Endothelial cell of umbilical vein (primary cell): ENCODE results near the gene KCNJ5.

Experiments
- CTCF ChIP-seq, 2 donors: IDR thresholded peaks; 1 replicate in 1 of 2; 2 replicates in 1 of 2; pipeline ENCODE4 v1.5.1; 2011; ENCODE audit warnings: low read length in 2 of 2, mild to moderate bottlenecking in 2 of 2, moderate library complexity in 2 of 2, control low read depth in 1 of 2, inconsistent platforms in 1 of 2, low read depth in 1 of 2; ENCODE audit not compliant: insufficient read depth in 1 of 2; ENCODE audit errors: extremely low read depth in 1 of 2
- EZH2 ChIP-seq: IDR thresholded peaks from 2 replicates; pipeline ENCODE4 v1.6.1; 2012; ENCODE audit warnings: borderline replicate concordance, low read depth, mild to moderate bottlenecking, moderate library complexity, low read length, inconsistent platforms; ENCODE audit not compliant: severe bottlenecking
- POLR2A ChIP-seq: IDR thresholded peaks from 2 replicates; pipeline ENCODE4 v1.6.1; 2012; ENCODE audit warnings: low read depth, mild to moderate bottlenecking, control low read depth, low read length

DNA sequence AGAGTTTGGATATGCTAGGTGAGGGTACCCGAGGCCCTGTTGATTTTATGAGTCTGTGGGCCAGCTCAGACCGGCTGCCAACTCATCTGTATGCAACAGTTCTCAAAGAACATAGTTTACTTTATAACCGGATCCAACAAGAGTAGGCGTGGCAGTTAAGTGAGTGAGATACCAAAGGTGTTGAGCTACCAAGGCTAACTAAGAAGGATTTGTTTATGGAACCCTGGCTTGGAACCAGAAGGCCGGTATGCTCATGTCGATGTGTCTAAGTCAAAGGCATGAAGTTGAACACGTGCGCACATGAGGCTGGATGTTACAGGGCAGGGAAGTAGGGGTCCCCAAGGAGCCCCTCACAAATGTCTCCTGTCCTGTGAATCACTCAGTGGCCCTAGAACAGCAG is 23.9 kb upstream of the KCNJ5 start, which contains the start of gene KCNJ1:
- TF ChIP-seq POLR2A (no peak), CTCF (IDR thresholded peaks at IDR 0.05; ENCODE audit: extremely low read depth in 1 of 2, insufficient read depth in 1 of 2, low read depth in 1 of 2, low read length in 2 of 2) (no peak), EZH2 (no peak)
